HG03060 (cell line): ENCODE measurements around the gene TIMM10B.

ENCODE experiments used
- ATAC-seq: cut with Tn5 transposase; IDR thresholded peaks from one replicate; pipeline ENCODE4 v1.9.1; 2021; ENCODE audit warnings: low read depth, moderate number of reproducible peaks; ENCODE audit not compliant: unreplicated experiment

The TIMM10B gene, protein sequence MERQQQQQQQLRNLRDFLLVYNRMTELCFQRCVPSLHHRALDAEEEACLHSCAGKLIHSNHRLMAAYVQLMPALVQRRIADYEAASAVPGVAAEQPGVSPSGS

DNA sequence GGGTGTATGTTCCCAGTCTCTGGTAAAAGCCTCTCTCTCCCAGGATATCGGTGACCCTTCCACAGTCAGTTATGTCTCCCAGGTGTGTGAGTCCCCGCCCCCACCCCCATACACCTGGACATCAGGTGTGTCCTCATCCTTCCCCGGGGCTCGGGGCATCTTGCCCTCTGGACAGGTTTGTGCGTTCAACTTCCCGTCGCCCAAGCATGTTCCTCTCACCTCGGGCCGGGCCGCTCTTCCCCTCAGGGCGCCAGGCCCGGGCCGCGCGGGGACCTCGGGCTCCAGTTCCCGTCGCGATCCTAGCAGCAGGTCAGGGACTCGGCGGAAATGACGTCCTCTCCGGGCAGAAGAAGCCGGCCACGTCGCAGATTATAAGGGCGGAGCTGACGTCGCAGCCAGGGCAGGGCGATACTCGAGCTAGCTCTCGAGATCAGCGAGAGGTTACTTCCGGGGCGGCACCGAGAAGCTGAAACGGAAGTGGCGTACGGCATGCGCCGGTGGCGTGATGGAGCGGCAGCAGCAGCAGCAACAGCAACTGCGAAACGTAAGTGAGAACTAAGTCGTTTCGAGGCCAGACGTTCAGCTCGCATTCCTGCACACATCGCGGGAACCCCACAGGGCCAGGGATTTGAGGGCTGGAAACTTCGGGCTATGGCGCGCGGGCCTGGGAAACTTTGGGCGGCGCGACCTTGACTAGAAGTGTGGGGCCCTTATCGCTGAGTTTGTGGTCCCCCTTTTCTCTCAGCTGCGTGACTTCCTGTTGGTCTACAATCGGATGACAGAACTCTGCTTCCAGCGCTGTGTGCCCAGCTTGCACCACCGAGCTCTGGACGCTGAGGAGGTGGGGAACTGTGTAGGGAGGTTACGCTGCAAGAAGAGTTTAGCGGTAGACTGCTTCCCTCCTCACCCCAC, at the start of gene TIMM10B, which contains the start of gene ARFIP2:
Gene TIMM10B, plus strand, starts transcription at position 490 of the 912 bp plus-strand sequence. Its CDS starts 16 bp downstream, at position 506.
Gene ARFIP2, minus strand, starts transcription at position 320 of the 912 bp plus-strand sequence. CDS start 910 bp downstream, outside the sequence.
- ATAC-seq, result peak; percentile 99

DNA sequence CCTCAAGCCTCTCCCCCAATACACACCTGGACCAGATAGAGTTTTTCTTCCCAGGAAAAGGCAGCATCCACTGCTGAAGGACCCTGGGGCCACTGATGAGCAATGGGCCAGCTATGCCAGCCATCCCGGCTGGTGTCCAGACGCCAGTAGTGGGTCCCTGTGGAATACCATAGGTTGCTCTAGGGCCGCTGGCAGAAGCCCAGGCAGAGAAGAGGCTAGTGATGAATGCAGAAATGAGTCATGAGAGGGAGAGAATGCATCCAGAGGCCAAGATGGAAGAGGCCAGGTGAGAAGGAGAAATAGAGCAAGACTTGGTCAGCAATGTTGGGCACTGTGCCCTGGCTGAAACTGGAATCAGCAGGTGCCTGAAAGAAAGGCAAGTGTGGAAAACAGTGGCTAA, 49.4 kb upstream of the TIMM10B start:
- ATAC-seq, result no peak

DNA sequence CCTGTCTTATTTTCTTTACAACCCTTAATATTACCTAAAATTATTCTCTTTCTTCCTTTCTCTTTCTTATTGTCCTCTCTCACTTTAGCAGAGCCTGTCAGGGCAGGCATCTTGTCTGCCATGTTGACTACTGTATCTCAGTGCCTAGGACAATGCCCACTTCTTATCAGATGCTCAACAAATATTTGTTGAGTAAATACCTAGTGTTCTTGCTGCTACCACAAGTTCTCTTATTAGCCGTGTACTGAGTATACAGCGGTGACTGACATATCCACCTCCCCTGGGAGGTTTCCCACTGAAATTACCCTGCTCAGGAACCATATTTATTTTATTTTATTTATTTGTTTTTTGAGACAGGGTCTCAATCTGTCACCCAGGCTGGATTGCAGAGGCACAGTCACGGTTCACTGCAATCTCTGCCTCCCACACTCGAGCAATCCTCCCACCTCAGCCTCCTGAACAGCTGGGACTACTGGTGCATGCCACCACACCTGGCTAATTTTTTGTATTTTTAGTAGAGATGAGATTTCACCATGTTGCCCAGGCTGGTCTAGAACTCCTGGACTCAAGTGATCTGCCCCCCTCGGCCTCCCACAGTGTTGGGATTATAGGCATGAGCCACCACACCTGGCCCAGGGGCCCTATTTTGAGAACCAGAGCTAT, 47.2 kb upstream of the TIMM10B start:
- peak; percentile 38 for ATAC-seq

DNA sequence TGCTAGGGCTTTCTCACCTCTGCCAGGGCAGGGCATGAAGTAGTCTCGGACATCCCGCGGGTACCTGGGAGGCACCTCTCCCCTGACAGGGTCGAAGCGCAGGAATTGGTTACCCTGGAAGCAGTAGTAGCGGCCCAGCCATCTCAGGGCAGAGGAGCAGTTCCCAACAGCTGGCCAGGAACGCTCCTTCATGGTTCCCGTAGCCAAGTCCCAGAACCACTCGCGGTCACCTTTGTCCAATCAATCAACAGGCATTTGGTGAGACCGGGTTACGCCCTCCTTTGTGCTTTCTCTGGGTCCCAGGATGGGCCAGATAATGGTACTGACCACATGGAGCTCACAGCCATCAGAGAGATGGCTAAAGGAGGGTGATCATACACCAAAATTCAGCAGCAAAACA, 43.9 kb upstream of the TIMM10B start:
- no peak for ATAC-seq

DNA sequence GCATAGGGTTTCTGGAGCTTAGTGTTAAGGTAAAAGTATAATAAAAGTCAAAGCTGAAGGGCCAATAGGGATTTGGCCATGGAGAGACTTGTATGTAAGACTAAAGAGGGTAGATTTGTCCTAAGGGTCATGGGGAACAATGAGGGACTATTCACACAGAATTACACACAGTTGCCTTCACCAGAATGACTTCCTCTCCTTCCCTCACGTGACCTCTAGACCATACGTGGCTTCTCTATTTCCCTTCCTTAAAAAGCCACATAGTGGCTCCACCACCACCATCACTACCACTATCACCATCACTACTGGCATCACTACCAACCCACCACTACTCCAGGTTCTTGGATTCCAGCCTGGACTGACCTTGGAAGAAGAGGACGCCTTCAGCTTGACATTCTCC, 43.3 kb upstream of the TIMM10B start:
- ATAC-seq, result no peak

DNA sequence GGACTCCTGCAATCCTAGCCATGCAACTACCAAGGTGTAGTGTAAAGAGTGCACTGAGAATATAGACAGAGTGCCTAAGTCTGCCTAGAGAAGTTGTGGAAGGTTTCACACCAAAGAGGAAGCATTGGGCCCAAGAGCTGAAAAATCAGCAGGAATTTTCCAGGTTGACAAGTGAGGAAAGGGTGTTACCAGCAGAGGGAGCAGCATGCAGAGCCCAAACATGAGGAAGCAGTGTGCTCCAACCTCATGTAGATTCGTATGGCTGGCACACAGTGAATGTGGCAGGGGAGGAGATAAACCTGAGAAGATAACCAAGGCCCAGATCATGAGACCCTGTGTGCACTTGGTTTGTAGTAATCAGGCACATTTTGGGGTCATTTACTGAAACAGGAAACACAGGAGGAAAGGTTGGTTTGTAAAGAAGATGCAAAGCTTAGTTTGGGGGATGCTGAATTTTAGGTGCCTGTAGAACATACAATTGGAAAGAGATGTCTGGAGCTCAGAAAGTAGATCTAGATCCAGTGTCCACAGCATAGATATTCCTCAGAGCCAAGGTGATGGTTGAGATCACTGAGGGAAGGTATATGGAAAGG, 42.2 kb upstream of the TIMM10B start:
- no peak for ATAC-seq

DNA sequence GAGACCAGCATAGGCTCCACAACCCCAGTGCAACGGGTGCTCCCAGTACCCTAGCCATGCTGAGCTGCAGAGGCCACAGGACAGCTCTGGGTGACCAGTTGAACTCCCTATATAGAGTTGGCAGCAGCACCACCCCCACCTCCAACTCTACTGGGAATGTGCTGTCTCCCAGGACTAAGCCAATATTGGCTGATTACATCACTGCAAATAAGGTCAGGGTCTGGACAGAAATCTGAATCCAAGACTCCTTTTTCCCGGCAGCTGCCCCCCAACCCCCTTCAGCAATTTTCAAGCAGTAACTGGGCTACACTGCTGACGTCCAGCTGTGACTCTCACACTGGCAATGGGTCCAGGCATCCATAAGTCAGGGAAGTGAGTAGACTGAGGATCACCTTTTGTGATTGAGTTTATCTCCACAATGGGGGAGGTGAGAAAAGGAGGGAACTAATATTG, 40.4 kb upstream of the TIMM10B start, which contains the start of gene HPX:
Gene HPX, minus strand, starts transcription at position 82 of the 453 bp plus-strand sequence. Its CDS starts 24 bp downstream, at position 58.
- ATAC-seq, result no peak

DNA sequence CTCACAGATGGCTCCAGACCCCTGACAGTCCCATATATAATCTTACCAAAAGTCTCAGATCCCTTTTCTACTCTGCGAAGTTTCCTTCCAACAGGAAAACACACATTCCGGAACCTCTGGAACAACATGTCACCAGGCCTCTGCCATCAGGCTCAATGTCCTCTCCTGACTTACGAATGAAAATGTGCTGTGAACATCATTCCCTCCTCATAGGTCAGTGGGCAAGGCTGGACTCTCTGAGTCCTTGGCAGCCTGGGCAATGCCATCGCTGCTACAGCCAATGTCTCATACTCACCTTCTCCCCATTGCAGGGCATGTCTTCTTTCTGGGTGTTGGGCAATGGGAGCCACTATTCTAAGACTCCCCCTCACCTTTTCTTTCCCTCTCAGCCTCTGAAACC, 38.9 kb upstream of the TIMM10B start:
- ATAC-seq, result no peak

DNA sequence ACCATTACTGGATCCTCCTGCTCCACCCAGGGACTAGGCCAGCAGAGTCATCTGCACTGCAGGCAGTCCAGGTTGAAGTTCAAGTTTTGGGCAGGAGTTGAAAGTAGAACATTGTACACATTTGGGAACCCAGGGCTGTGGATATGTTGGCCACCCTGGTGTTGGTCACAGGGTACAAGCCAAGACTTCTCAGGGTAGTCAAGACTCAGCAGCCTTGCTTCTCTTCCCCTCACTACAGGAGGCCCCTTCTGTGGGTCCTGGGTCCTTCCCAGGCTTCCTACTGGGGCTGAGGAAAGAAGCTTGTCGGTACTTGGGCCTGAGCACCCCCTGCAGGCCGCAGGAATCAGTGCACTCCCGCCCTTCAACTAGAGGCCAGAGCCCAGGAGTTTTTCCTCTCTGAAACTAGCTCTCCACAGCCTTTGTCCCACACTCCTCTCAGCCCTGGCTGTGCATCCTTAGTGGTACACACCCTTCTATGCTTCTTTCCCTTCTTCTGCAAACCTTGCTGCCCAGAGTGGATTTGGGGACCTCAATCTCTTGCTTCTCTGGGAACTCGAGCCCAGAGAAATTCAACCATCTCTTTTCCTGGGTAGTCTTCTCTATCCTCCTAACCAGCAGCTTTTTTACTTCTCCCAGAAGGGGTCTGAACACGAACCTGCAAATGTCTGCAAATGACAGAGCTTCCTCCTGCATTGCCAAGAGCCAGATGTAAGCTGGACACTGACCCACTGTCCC, 37.9 kb upstream of the TIMM10B start:
- no peak for ATAC-seq

DNA sequence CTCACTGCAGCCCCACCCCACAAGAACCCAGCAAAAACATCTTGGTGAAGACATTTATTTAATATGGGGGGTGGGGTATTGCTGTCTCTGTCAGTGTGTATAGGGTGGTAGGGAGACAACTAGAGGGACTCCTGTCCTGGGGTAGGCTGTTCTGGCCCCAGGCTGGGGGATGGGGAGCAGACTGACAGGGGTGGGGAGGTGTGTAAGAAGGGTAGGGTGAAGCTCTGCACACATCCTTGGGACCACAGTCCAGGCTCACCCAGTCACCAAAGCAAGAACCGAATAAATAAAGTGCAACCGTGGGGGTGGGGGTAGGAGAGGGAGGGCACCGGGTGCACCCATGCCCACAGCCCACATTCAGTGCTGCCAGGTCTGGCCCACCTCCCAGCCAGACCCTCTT, 32.7 kb upstream of the TIMM10B start:
- no peak for ATAC-seq

DNA sequence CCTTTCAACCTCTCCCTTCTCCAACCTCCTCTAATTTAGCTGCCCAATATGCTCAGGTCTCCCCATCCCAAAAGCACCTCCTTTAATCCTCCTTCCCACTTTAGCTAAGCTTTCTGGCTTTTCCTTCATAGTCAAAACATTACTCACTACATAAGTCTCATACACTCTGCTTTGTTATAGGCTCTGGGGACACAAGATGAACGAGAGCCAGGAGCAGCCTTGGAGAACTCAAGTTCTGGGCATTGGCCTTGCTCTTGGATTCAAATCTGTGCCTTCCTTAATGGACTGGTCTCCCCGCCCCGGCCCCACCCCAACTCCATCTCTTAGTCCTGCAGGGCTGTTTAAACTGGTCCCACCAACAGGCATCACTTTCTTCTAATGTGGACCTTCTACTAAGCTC, 29.1 kb upstream of the TIMM10B start:
- ATAC-seq, result no peak

DNA sequence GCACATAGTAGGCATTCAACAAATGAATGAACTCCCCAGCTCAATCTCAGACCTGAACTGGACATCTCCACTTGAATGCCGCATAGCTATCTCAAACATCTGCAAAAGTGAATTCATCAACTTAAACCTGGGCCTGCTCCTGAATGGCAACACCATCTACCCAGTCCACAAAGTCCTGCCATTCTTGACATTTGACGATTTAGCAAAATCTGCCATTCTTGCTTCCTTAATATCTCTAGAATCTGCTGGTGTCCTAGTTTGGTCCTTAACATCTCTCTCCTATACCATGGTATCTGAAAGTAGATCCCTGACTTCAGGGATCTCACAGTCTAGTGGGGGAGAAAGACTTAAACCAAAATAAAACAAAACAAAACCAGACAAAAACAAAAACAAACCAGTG, 28.1 kb upstream of the TIMM10B start:
- no peak for ATAC-seq

DNA sequence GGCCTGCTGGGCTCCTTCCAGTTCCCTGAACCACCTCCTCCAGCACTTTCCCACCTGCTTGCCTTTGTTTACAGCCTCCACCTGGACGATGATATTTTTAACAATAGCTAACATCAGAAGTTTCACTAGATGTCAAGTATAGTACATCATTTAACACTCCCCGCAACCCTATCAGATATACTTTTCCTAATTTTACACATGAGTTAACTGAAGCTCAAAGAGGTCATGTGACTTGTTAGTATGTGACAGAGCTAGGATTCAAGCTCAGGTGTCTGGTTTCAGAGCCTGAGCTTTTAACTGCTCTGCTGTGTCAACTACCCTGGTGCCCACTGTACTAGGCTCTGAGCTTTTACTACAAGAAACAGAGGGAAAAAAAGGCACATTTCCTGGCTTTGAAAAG, 26.2 kb upstream of the TIMM10B start:
- no peak for ATAC-seq

DNA sequence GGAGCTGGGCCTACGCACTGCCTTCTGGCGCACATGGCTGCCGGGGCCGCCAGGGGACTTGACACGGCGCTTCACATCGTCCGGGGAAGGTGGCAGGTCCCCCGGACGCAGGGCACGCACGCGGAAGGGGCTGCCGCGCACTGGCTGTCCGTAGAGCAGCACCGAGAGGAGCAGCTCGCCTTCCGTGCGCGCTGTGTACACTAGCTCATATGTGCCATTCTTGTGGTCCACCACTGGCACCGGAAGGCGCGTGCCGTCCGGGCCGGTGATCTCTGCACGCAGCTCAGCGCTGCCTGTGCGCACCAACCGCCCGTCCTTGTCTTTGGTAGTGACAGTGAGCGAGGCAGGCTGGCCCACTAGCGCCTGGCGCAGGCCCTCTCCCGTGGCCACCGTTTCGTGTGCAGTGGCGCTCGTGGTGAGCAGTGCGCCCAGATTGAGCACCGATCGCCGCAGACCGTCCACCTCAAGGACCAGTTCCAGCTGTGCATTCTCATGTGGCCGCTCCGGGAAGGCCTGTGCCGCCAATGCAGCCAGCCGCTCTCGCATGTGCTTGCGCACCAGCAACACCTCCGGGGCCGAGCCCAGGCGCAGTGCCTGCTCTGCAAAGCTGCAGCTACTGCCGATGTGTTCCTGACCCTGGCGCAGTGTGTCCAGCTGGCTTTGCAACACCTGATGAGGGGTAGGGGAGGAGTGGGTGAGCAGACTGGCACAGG, 24.8 kb upstream of the TIMM10B start:
- ATAC-seq, result no peak

DNA sequence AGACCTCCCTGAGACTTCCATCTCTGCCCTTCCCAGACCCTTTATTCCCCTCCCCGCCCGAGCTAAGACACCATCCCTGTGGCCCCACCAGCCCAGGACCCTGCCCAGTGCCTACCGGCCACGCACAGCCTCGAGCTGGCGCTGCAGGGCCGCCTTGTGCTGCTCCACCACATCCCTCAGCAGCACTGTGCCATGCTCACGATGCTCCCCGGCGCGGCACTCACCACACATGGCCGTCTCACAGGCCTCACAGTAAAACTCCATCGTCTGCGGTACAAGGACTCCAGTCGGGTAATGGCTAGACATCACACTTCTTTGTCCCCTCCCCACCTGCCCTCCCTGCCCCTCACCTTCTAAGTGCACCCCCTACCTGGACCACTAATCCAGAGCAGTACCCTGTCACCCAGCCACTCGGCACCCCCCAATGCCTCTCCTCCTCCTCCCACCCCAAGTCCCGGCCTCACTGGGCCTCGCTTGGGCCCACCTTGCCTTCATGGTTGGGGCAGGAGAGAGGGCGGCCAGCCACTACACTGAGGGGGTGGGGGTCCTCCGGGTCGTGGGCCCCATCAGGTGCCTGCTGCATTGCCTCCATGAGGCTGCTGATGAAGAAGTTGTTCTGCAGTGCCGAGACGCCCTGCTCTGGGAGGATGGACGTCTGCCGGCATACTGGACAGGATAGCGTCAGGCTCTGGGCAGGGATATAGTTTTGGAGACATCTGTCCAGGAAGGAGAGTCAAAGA, 23.6 kb upstream of the TIMM10B start:
- no peak for ATAC-seq

DNA sequence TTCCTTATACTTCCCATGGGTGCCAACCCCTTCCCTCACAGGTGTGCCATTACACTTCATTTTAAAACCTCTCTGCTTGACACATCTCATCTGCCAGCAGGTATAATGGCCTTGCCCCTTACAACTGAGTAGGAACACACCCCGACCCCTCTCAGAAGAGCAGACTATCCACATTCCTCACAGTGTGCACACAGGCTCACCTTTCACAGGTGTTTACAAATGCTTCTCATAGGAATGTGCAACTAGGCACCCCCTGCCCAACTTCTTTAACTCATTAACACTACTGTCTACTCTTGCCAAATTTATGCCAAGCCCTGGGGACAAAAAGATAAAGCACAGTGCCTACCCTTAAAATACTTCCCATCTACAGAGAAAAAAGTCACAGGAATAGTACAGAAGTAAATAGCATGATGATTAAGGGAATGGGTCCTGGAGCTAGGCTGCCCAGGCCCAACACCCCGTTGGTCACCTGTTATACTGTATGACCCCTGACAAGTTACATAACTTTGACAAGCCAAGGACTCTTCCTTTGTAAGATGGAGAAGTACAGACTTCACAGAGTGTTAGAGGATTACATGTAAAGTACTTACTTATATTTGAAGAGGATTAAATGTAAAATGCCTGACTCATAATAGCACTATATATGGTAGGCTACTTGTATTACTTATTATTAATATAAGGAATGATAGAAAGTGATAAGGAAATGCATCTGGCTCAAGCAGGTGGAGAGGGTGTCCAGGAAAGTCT, 22.8 kb upstream of the TIMM10B start:
- ATAC-seq, result no peak

DNA sequence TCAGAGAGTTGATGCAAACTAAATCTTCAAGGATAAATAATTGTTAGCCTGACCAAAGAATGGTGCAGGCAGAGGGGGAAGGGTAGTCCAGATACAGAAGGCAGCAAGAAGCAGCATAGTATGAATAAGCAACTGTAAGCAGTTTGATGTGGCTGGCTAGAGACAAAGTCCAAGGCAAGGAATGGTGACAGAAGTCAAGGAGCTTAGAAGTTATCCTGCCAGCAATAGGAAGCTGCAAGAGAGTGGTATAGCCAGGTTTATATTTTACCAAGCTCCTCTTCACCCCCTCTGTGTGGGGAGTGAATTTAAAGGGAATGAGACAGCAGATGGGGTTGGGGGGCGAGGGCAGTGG, 22.2 kb upstream of the TIMM10B start:
- ATAC-seq, result no peak
